Measurements from ENCODE around the gene TNP2. TPM values are rescaled to one million over a fixed set of nuclear protein-coding genes. Genes with fewer than 3 reads are reported as not detected.
A peak's percentile ranks its signal among the peaks of the same experiment; 100 is the strongest.

The TNP2 gene
- total RNA-seq, 3 donors from 2014 or later, result not detected

GRCh38 chr16:11264155-11264832 lies 4.8 kb downstream of the TNP2 start:
- DNase-seq (no peak), ATAC-seq (peak; percentile 84)
- Histone ChIP-seq H3K36me3 (ENCODE audit: low read depth) (no peaks in the 10 kb centered on the region), H3K9me3 (no peaks in the 10 kb centered on the region), H3K4me1 (ENCODE audit: low read depth) (peaks cover 22% of the 10 kb centered on the region), H3K4me3 (no peak overlapping the region)
- TF ChIP-seq CTCF (IDR thresholded peaks at IDR 0.05), result no peak
- intact Hi-C loops (cut with DNase I, micrococcal nuclease), result loop anchor here (10.0 kb wide), 2 partner anchors 81 to 91 kb away; partner anchors contain the start of gene RMI2 (in 1 of the 2)

- TF ChIP-seq CTCF (IDR thresholded peaks at IDR 0.05), result no peak
- Histone ChIP-seq H3K9me3 (no peaks in the 10 kb centered on the region), H3K36me3 (ENCODE audit: low read depth) (no peaks in the 10 kb centered on the region), H3K4me3 (no peak overlapping the region), H3K4me1 (ENCODE audit: low read depth) (peaks cover 25% of the 10 kb centered on the region)
- DNase-seq, result peak in 1 of 3 donors; percentile 20
- intact Hi-C loops (cut with DNase I, micrococcal nuclease), result loop anchor here (10.0 kb wide), 2 partner anchors 81 to 91 kb away; partner anchors contain the start of gene RMI2 (in 1 of the 2)
- peak; percentile 13 for ATAC-seq
These were observed 5.4 kb downstream of the TNP2 start for GRCh38 chr16:11263737-11264136.

GRCh38 chr16:11262915-11263314 lies 6.2 kb downstream of the TNP2 start:
- intact Hi-C loops (cut with DNase I, micrococcal nuclease), result loop anchor here (10.0 kb wide), 2 partner anchors 82 to 92 kb away; partner anchors contain the start of gene RMI2 (in 1 of the 2)
- H3K36me3 ChIP-seq (ENCODE audit: low read depth), result no peaks in the 10 kb centered on the region
- no peaks in the 10 kb centered on the region for H3K9me3 ChIP-seq
- H3K4me1 ChIP-seq (ENCODE audit: low read depth), result peaks cover 27% of the 10 kb centered on the region
- ATAC-seq (peak; percentile 54), DNase-seq (peak in 2 of 3 donors; percentile 51)
- no peak overlapping the region for H3K4me3 ChIP-seq
- no peak for TF ChIP-seq CTCF (IDR thresholded peaks at IDR 0.05)

GRCh38 chr16:11260596-11260966 lies 8.5 kb downstream of the TNP2 start:
- no peak for TF ChIP-seq CTCF (IDR thresholded peaks at IDR 0.05)
- intact Hi-C loops (cut with DNase I, micrococcal nuclease), result loop anchor here (10.0 kb wide), 2 partner anchors 84 to 94 kb away; partner anchors contain the start of gene RMI2 (in 1 of the 2)
- Histone ChIP-seq H3K9me3 (no peaks in the 10 kb centered on the region), H3K4me1 (ENCODE audit: low read depth) (peaks cover 36% of the 10 kb centered on the region), H3K4me3 (no peak overlapping the region), H3K36me3 (ENCODE audit: low read depth) (no peaks in the 10 kb centered on the region)
- DNase-seq (no peak), ATAC-seq (no peak)

GRCh38 chr16:11259655-11260595 lies 9.2 kb downstream of the TNP2 start:
- H3K9me3 ChIP-seq, result no peaks in the 10 kb centered on the region
- no peaks in the 10 kb centered on the region for H3K36me3 ChIP-seq (ENCODE audit: low read depth)
- intact Hi-C loops (cut with DNase I, micrococcal nuclease), result loop anchor here (5.0 to 10.0 kb wide), 4 partner anchors 85 to 288 kb away; partner anchors contain the start of gene RMI2 (in 1 of the 2)
- no peak overlapping the region for H3K4me3 ChIP-seq
- H3K4me1 ChIP-seq (ENCODE audit: low read depth), result peaks cover 32% of the 10 kb centered on the region
- ATAC-seq, result no peak
- DNase-seq, result no peak
- TF ChIP-seq CTCF (IDR thresholded peaks at IDR 0.05), result no peak
